Measurements from ENCODE around the gene IFIT3.
"Not testable (repeated sequence)": the region's sequence is repeated elsewhere in the genome, so short reads cannot be mapped to it uniquely, and the experiment has no call there.

IFIT3 gene, protein sequence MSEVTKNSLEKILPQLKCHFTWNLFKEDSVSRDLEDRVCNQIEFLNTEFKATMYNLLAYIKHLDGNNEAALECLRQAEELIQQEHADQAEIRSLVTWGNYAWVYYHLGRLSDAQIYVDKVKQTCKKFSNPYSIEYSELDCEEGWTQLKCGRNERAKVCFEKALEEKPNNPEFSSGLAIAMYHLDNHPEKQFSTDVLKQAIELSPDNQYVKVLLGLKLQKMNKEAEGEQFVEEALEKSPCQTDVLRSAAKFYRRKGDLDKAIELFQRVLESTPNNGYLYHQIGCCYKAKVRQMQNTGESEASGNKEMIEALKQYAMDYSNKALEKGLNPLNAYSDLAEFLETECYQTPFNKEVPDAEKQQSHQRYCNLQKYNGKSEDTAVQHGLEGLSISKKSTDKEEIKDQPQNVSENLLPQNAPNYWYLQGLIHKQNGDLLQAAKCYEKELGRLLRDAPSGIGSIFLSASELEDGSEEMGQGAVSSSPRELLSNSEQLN

DNA sequence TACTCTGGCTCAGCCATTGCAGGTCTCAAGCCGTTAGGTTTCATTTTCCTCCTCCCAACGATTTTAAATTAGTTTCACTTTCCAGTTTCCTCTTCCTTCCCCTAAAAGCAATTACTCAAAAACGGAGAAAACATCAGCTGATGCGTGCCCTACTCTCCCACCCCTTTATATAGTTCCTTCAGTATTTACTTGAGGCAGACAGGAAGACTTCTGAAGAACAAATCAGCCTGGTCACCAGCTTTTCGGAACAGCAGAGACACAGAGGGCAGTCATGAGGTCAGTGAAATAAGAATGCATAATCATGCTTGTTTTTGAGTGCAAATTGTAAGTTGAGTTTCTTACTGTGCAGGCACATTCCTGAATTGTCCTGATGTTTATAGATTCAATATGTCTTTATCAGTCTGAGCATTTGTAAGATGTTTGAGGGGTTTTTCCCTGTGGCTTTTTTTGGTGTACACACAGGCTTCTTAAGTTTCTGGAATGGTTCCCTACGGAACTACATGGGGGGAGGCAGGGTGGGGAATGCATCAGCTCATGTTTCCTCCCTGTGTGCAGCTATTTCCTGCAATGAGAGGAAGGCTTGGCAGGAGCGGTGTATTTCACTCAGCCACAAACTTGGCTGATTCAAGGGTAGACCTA lies at the start of gene IFIT3:
Gene IFIT3 (plus strand): TSS at position 195 of the 639 bp plus-strand sequence. CDS start 77 bp downstream, at position 272.
- DNase-seq: no peak

DNA sequence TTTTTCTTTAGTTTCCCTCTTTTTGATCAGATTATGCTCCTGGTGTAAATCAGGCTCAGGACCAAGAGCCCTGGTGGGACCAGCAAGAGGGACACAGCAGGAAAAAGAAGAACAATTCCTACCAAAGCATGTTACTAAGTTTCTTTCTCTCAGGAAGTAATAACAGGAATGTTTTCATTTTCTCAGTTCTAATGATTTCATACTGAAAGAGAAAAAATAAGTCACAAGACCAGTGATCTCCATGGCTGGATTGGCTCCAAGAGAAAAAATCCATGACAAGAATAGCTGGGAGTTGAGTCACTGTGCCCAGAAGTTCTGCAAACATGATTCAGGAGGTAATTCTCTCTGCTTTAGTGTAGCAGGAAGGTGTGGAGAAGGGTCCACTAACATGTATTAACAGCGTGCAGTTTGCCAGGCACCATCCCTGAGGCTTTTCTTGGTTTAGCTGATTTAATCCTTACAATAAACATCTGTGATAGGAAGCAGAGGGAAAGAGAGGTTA lies 49.7 kb upstream of the IFIT3 start:
- no peak for DNase-seq

DNA sequence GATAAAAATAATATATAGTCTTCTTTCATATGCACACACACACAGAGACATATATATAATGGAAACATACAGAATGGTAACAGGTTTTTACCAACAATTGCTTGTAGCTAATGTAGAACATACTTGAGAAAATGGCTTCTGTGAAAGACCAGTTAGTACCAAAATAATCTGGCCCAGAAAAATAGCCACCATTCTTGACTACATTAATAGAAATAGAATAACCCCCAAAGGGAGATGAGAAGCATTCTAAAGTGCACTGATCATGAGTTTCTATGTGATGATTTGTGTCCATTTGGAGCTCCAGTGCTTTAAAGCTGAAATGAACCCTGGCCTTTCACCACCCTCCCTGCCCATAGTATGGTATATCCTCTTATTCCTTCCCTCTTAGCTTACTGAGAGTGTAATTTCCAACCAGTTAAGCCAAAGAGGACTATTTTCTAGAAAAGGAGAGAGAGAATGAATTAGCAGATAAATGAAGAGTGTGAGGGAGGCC lies 48.9 kb upstream of the IFIT3 start:
- no peak for DNase-seq

DNA sequence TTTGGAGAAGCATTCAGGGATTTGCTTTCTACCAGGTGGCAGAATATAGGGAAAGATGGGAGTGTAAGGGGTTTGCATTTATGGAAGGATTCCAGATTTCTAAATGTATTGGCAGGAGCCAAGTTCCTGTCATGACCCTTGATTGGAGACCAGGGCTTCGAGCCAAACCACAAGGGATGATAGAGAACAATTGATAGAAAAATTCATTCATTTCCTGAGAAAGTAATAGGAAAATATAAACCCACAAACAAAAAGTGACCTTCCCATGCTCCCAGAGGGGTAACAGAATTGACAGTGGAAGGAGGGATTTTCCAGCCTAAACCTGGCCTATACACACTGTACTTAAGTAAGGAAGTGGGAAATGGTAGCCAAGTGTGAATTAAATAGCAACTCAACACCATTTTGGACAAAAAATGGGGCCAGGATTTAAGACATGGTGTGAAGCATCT lies 48.4 kb upstream of the IFIT3 start:
- no peak for DNase-seq

DNA sequence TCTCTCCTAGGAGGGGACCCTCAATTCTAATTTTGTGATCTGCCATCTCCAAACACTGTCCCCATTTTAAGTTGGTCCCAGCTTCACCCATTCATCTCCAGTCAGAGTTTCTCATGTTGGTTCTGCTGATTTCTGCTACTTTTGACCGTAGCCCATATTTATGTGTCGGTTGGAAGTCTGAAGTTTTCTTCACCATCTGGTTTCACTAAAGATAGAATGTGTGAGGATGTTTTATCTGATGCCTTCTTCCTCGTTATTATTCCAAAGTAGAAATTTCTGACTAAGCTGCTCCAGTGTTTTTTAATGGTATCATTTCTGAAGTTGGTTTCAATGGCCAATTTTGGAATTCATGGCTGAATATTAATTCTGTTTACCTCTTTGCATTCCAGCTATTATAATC lies 47.3 kb upstream of the IFIT3 start:
- no peak for DNase-seq

DNA sequence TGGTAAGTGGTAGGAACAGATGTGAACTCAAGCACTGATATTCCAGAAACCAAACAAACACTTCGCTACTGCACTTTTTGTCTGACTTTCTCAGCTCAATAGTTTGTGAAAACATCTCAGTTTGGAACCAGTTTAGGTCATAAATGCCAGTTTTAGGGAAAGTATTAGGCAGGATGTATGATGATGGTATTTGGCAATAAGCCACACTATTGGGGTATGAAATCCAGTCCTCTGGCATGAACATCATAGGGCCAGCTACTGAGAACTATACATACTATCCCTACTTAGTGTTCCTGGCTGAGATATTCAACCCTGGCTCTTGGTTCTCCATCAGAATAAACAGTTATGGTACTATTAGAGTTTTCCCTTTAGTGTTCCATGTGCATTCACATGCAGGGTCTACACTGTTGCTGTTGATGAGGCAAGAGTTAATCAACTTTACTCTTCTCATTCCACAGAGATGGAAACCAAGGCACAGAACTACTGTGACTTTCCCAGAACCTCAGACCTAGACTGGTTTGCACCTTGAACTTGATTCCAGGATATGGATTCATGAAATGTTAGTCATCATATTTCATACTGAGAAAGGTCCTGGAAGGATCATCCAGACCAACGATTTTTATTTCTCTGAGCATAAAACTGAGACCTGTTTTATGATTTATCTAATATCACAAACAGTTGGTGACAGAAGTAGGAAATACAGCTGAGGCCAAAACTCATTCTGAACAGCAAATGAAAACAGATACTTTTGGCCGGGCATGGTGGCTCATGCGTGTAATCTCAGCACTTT lies 46.0 kb upstream of the IFIT3 start:
- DNase-seq: no peak

DNA sequence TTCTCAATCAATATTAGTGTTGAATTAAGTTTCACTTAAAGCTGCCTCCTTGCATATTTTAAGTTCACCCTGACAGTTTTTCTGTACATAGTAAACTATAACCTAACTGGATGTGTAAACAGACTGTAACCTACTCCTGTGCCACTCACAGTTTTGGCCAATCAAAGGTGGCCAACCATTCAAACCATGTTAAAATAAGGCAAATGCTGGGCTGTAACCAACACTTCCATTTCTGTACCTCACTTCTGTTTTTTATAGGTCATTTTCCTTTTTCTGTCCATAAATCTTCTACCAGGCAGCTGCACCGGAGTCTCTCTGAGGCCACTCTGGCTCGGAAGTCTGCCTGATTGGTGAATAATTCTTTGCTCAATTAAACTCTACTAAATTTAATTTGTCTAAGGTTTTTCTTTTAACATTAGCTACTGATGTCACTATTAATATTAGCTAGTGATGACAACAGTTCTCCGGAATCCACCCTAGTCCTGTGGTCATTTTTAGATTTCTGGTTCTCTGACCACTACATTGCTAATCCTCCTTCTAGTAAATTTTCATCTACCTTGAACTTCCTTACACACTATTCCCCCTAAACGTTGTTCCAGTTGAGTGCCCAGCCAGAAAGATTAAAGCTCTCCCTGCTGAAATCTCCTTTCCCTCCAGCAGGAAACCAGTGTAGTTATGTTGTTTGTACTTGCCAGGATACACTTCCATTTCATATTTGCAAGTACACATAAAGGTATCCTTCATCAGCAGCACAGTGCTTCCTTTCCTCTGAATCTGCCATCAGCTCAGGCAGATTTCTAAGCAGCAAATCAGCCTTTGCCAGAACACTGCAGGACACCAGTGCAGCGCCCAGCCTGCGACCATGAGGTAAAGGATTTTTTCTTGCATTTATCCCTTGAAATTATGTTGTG lies 44.5 kb upstream of the IFIT3 start:
- no peak for DNase-seq

DNA sequence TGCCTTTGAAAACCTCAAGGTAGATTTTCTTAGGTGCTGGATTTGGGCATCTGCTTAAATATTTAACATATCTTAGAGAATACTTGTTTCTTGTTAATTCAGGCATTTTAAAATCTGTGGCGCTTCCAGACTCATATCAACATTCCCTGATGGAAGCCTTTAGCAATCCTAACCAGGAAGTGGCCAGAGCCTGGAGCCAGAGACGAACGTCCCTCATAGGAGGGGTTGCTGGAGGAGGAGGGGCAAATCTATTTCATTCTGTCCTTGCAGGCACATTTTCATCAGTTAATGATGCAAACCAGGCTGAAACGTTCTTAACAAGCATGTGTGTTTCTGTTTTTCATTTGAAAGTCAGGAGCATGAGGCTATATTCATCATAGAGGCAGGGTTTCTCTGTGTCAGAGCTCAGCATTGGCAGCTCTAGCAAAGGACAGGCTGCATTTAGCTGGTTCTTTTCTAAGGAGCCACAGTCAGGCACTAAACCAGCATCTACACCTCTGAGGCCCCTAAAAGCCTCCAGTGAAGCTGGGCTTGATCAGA lies 43.8 kb upstream of the IFIT3 start:
- DNase-seq: peak; percentile 16

DNA sequence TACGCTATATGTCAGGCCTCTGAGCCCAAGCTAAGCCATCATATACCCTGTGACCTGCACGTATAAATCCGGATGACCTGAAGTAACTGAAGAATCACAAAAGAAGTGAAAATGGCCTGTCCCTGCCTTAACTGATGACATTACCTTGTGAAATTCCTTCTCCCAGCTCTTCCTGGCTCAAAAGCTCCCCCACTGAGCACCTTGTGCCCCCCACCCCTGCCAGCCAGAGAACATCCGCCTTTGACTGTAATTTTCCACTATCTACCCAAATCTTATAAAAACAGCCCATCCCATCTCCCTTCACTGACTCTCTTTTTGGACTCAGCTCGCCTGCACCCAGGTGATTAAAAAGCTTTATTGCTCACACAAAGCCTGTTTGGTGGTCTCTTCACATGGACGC lies 43.1 kb upstream of the IFIT3 start:
- DNase-seq: not testable (repeated sequence)

DNA sequence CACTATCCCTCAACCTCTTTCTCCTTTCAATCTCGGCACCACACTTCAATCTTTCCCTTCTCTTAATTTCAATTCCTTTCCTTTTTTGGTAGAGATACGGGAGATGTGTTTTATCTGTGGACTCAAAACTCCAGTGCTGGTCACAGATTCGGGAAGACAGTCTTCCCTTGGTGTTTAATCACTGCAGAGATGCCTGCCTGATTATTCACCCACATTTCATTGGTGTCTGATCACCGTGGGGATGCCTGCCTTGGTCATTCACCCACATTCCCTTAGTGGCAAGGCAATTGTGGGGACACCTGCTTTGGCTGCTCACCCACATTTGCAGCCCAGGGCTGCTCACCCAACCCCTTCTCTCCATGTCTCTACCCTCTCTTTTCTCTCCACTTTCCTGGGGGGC lies 42.5 kb upstream of the IFIT3 start:
- not testable (repeated sequence) for DNase-seq

DNA sequence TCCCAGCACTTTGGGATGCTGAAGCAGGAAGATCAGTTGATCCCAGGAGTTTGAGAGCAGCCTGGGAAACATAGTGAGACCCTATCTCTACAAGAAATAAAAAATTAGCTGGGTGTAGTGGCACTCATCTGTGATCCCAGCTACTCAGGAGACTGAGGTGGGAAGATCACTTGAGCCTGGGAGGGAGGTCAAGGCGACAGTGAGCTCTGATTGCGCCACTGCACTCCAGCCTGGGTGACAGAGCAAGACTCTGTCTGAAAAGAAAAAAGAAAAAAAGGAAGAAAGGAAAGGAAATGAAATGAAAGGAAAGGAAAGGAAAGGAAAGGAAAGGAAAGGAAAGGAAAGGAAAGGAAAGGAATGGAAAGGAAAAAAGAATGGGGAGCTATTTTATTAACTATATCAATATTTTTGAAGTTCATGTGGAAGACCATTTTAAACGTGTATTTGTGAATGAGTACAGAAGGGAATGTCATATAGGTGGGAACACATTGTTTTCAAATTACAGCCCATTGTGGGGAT lies 33.0 kb upstream of the IFIT3 start:
- DNase-seq: no peak

DNA sequence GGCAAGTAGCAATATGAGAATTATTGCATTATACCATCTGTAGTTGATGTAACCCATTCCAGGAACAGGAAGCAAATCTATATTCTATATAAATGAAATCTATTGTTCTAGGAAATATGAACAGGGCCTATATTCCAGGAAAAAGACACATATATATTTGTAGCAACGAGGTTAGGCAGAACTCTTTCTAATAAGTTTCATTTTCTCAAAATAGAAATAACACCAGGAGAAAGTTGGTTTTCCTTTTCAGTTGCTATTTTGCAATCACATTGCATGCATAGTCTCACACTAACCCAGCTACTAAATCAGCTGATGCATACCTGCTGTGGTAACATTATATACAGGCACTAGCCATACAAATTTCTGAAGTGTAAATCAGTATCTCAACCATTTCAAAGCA lies 32.2 kb upstream of the IFIT3 start:
- DNase-seq: no peak

DNA sequence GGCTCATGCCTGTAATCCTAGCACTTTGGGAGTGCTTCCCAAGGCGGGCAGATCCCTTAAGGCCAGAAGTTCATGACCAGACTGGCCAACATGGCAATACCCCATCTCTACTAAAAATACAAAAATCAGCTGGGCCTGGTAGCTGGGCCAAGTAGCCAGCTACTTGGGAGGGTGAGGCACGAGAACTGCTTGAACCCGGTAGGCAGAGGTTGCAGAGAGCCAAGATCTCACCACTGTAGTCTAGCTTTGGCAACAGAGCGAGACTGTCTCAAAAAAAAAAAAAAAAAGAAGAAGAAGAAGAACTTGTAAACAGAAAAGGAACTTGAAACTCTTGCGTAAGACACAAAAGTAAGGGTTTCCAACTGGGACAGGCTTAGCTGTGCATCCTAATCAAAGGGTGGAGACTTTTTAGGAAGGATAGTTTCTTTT lies 31.6 kb upstream of the IFIT3 start:
- no peak for DNase-seq

DNA sequence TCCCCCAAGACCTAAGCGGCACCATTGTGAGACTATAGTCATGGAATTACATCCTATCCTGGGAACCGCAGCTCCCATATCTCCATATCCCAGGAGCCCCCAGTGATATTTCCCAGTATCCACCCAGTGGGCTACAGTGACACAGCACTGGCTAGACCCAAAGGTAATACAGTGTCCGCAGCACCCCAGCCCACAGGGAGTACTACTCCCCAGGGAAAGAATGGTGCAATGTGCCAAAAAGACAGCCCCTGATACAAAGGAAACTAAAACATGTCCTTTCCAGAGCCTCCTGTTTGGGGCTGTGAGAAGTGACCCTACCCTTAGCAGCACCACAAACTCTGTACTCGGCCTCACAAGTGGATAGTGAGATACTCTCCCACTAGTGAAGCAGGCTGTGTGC lies 30.4 kb upstream of the IFIT3 start:
- no peak for DNase-seq

DNA sequence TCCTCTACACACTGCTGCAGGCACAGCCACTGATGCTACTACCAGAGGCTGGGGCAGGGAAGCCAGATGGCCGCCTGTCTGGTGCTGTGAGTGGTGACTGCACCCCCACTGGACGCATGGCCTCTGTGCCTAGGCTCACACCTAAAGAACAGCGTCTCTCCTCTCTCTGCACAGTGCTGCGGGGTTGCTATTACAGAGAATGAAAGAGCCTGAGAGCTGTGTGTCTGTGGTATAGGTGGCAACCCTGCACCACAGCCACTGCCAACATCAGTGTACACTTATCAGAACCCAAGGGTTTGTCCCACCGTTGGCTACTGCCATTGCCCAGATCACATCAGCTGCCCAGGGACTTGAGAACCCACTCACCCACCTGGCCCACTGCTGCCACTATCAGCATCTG lies 30.0 kb upstream of the IFIT3 start:
- DNase-seq: no peak

DNA sequence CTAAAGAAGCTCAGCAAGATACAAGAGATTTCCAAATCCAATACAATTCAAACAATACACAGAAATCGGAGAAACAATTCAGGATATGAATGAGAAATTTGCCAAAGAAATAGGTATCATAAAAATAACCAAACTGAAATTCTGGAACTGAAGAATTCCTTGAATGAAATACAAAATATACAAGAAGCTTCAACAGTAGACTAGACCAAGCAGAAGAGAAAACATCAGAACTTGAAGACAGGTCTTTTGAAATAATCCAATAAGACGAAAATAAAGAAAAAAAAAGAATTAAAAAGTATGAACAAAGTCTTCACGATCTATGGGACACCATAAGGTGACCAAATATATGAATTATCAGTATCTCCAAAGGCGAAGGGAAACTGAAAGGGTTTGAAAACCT lies 28.8 kb upstream of the IFIT3 start:
- no peak for DNase-seq

DNA sequence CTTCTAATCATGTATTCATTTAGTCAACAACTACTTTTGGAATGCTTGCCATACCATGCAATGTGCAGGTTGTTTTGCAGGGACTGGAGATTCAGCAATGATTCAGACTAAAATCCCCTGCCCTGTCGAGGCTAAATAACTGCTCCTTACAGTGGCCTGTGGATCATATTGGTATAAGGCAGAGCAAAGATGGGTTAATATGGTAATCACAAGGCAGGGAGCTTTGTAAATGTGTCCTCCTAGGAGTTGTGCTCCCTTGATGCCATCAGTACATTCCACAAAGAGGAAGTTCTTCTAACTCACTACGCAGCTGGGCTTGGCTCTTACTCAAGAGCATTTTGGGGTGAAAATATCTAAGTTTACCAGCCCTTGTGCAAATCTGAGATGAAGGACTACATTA lies 26.6 kb upstream of the IFIT3 start:
- no peak for DNase-seq

DNA sequence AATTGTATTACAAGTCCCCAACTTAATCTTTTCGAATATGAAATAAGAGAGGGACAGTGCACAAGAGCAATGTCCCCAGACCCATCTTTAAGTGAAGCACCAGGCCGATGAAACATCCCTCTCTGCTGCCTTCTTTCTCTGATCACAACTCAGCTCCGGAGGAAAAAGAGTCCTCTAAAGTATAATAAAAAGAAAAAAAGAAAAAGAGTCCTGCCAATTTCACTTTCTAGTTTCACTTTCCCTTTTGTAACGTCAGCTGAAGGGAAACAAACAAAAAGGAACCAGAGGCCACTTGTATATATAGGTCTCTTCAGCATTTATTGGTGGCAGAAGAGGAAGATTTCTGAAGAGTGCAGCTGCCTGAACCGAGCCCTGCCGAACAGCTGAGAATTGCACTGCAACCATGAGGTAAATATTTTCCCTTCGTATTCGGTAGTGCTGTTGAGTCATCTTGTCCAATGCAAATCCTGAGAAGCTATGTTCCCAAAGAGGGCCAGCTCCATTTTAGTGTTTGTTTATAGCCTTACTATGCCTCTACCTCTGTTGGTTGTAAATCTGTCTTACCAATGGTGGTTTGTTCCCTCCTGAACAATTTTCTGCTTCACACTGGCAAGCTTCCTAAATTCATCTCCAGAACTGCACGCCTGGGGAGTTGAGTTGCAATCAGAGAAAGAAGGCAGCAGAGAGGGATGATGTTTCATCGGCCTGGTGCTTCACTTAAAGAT lies 25.9 kb upstream of the IFIT3 start, which contains the start of gene IFIT2:
Gene IFIT2 (plus strand): TSS at position 326 of the 725 bp plus-strand sequence. CDS start 78 bp downstream, at position 404.
- peak; percentile 37 for DNase-seq

DNA sequence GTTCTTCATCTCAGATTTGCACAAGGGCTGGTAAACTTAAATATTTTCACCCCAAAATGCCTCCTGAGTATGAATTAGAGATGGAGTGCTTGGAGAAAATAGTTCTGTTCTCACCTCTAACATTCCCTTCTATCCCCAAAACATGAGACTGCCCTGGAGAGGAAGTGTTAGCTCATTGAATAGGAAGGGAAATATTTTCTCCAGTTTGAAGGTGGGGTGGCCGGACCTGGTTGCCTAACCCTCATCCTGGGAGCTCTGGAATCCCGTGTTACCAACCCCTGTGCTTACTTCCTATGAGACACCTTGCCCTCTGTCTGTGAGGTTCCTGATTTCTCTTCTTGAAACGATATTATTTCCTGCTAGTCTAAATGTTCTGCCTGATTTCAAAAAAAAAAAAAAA lies 25.2 kb upstream of the IFIT3 start:
- no peak for DNase-seq

DNA sequence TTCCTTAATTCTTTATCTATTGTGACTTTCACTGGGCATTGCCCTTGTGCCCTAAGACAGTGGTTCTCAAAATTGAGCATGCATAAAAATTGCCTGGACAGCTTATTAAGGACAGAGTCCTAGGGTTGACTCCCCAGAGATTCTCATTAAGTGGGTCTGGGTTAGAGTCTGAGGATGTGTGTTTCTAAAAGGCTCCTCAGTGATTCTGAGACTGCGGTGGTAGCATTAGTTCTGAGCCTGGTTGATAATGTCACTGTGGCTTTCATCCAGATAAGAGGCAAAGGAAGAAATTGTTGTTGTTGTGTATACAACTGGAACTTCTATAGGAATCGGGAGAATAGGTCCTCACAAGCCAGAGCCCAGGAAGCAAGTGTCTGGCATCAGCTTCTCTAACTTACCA lies 24.6 kb upstream of the IFIT3 start:
- no peak for DNase-seq

DNA sequence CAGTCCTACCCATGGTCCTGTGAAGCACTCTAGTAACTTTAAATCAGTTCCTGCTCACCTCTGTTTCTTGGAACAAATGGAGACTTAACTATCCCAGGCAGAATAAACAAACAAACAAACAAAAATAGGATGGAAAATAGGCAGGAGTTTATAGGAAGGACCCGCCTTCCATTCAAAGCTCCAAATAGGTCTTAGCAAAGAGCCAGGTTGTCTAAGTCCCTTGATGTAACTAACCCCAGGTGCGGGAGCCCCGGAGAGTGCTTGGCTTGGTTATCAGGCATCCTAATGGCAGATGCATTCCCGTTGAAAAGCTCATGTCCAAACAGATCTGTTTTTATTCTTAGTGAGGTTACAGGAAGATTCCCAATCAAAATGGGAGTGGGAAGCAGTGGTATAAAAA lies 23.8 kb upstream of the IFIT3 start:
- DNase-seq: no peak

Measured in DMS79 (cell line).